Spleen (tissue), 11 donors: ENCODE results near the gene KIF3C. TPM values are rescaled to one million over a fixed set of nuclear protein-coding genes. Genes with fewer than 3 reads are reported as not detected.
"Not testable (repeated sequence)": the region's sequence is repeated elsewhere in the genome, so short reads cannot be mapped to it uniquely, and the experiment has no call there.

ENCODE experiments used
- DNase-seq: peaks from one replicate; pipeline ENCODE4 v3.0.0-alpha.2; 2020
- H3K27ac ChIP-seq, 8 donors: fragments of 200-600 bp; sonication (generic) in 7 of 8; 1 replicate in 4 of 8; 2 replicates in 4 of 8; pipeline versions ENCODE4 v1.5.0 to v1.8.0; 2016 to 2021; ENCODE audit warnings: inconsistent platforms in 4 of 8, mild to moderate bottlenecking in 4 of 8, moderate library complexity in 1 of 8
- H3K27me3 ChIP-seq, 7 donors: fragments of 200-600 bp; sonication (generic) in 6 of 7; replicated peaks in 1 of 7; 1 replicate in 4 of 7; 2 replicates in 3 of 7; pipeline versions ENCODE4 v1.5.0 to v1.8.0; 2016 to 2021; ENCODE audit warnings: inconsistent platforms in 3 of 7, mild to moderate bottlenecking in 1 of 7
- H3K36me3 ChIP-seq, 6 donors: fragments of 200-600 bp; sonication (generic) in 5 of 6; 1 replicate in 4 of 6; 2 replicates in 2 of 6; pipeline versions ENCODE4 v1.5.0 to v1.8.0; 2016 to 2021; ENCODE audit warnings: inconsistent platforms in 2 of 6
- H3K4me1 ChIP-seq, 6 donors: fragments of 200-600 bp; sonication (generic) in 5 of 6; 1 replicate in 3 of 6; 2 replicates in 3 of 6; pipeline versions ENCODE4 v1.5.0 to v1.8.0; 2016 to 2021; ENCODE audit warnings: inconsistent platforms in 3 of 6
- H3K4me3 ChIP-seq, 8 donors: fragments of 200-600 bp; sonication (generic) in 7 of 8; 1 replicate in 4 of 8; 2 replicates in 4 of 8; pipeline versions ENCODE4 v1.5.0 to v1.8.0; 2016 to 2021; ENCODE audit warnings: inconsistent platforms in 4 of 8, mild to moderate bottlenecking in 4 of 8, moderate library complexity in 2 of 8
- H3K9me3 ChIP-seq, 8 donors: fragments of 200-600 bp; sonication (generic) in 7 of 8; 1 replicate in 4 of 8; 2 replicates in 4 of 8; pipeline versions ENCODE4 v1.5.0 to v1.8.0; 2016 to 2021; ENCODE audit warnings: inconsistent platforms in 4 of 8
- CTCF ChIP-seq, 11 experiments: fragments of 200-600 bp in 7 of 11; fragments of 450-650 bp in 4 of 11; sonication (generic) in 4 of 11; IDR thresholded peaks in 8 of 11; conservative IDR thresholded peaks in 3 of 11; 1 replicate in 7 of 11; 2 replicates in 4 of 11; pipeline versions ENCODE4 v1.4.0 to v1.8.0; 2016 to 2021; ENCODE audit warnings: antibody characterized with exemption in 11 of 11, inconsistent platforms in 4 of 11, mild to moderate bottlenecking in 1 of 11
- POLR2A ChIP-seq, 3 donors: fragments of 450-650 bp; IDR thresholded peaks; one replicate each; pipeline ENCODE4 v1.5.1; 2017; ENCODE audit warnings: antibody characterized with exemption in 3 of 3, mild to moderate bottlenecking in 1 of 3
- POLR2AphosphoS5 ChIP-seq, 3 donors: sonication (generic); formaldehyde crosslinking; IDR thresholded peaks; one replicate each; pipeline ENCODE4 v1.5.1; 2017; ENCODE audit warnings: antibody characterized with exemption in 3 of 3
- WGBS, 5 donors: extraction: QIAGEN DNeasy Blood & Tissue Kit in 3 of 5; methylation state at CpG; one replicate each; pipeline versions ENCODE4 v1.1.5 to v1.1.7; 2013 to 2018; 5-methylcytosine and 5-hydroxymethylcytosine counted together
- intact Hi-C: fragments of 100-400 bp; cut with DNase I; formaldehyde crosslinking; loops from one replicate; pipeline ENCODE4 v1.15.0; 2023; ENCODE audit warnings: low total_unique reads
- polyA plus RNA-seq, 3 donors: library from polyadenylated mRNA; stranded (reverse); fragments of 200-250 nt; gene quantifications; one replicate each; pipeline ENCODE4 v1.2.1, GENCODE V29; 2013
- total RNA-seq, 7 donors: library from RNA; depleted of rRNA in 3 of 7; stranded (reverse); fragments of >200 nt in 3 of 7; fragmentation: NEBNext Ultra II Directional in 4 of 7; extraction: Animal tissue kit (Norgen Biotek cat#: 25700) in 4 of 7; gene quantifications; one replicate each; pipeline versions ENCODE4 v1.1.0 to v1.2.1, GENCODE V29; 2016 to 2021
- donor health status: healthy with polysubstance abuse.
- donor health status: DM: no; HTN: no; CAD: no; lungs with moderate emphysema.
- donor health status: DM: no; HTN: no; CAD: no.
- donor health status: Bipolar disorder and iron deficiency.
- donor health status: healthy.
- donor health status: DM: no; HTN: no; CAD: no.
- donor health status: DM: yes; HTN: yes; CAD: no.

The KIF3C gene
- total and polyA plus RNA-seq, 10 donors = 0.33 to 6.5 (median 3.8) TPM

GRCh38 chr2:25920336-25920735 lies 62.0 kb downstream of the KIF3C start:
- intact Hi-C loops = no loop called here
- DNase-seq = no peak
- no peak overlapping the region for H3K4me3 ChIP-seq
- TF ChIP-seq POLR2AphosphoS5 (IDR thresholded peaks at IDR 0.05) (no peak), POLR2A (IDR thresholded peaks at IDR 0.05) (no peak), CTCF (IDR thresholded peaks at IDR 0.05 in 8 of 11, conservative IDR thresholded peaks at IDR 0.05 in 3 of 11) (no peak)
- 75 to 94% (median 83%) methylated on average over 5 of the region's 5 CpGs for WGBS, 5 donors
- H3K27ac ChIP-seq = no peak overlapping the region
- H3K4me1 ChIP-seq = peaks cover 0 to 7% (median 0%) of the 10 kb centered on the region in 6 donors
- H3K27me3 ChIP-seq = peaks cover 0 to 10% (median 0%) of the 10 kb centered on the region in 7 donors
- H3K36me3 ChIP-seq = no peaks in the 10 kb centered on the region
- H3K9me3 ChIP-seq = no peaks in the 10 kb centered on the region

GRCh38 chr2:25917832-25918231 lies 64.5 kb downstream of the KIF3C start:
- DNase-seq = no peak
- H3K4me3 ChIP-seq = no peak overlapping the region

GRCh38 chr2:25917411-25917810 lies 64.9 kb downstream of the KIF3C start:
- H3K27ac ChIP-seq, DNase-seq, intact Hi-C loops, H3K9me3 ChIP-seq, H3K4me3 ChIP-seq, H3K4me1 ChIP-seq, H3K36me3 ChIP-seq: not testable (repeated sequence)
- H3K27me3 ChIP-seq = peaks cover 0 to 11% (median 0%) of the 10 kb centered on the region in 7 donors
- 74 to 88% (median 82%) methylated on average over 7 of the region's 7 CpGs for WGBS, 5 donors

More at GRCh38 chr2:25917832-25918231, 64.5 kb downstream of the KIF3C start:
- TF ChIP-seq POLR2AphosphoS5 (IDR thresholded peaks at IDR 0.05) = no peak
- no peak for TF ChIP-seq CTCF (IDR thresholded peaks at IDR 0.05 in 8 of 11, conservative IDR thresholded peaks at IDR 0.05 in 3 of 11)
- TF ChIP-seq POLR2A (IDR thresholded peaks at IDR 0.05) = no peak
- Histone ChIP-seq H3K4me1 (peaks cover 0 to 7% (median 0%) of the 10 kb centered on the region in 6 donors), H3K36me3 (no peaks in the 10 kb centered on the region), H3K27me3 (peaks cover 0 to 11% (median 0%) of the 10 kb centered on the region in 7 donors), H3K27ac (no peak overlapping the region), H3K9me3 (no peaks in the 10 kb centered on the region)
- WGBS, 5 donors = 80 to 99% (median 82%) methylated on average over 2 to 3 of the region's 3 CpGs
- intact Hi-C loops = no loop called here

- H3K36me3 ChIP-seq, H3K9me3 ChIP-seq, intact Hi-C loops, DNase-seq, H3K4me1 ChIP-seq: not testable (repeated sequence)
- peak overlapping the region in 2 of 8 donors; percentile 14 to 48 for H3K4me3 ChIP-seq
- peak in 1 of 3 donors; percentile 16 for TF ChIP-seq POLR2AphosphoS5 (IDR thresholded peaks at IDR 0.05)
- 19 to 61% (median 30%) methylated on average over 16 of the region's 16 CpGs for WGBS, 5 donors
- peaks cover 0 to 11% (median 0%) of the 10 kb centered on the region in 7 donors for H3K27me3 ChIP-seq
- H3K27ac ChIP-seq = peak overlapping the region in 2 of 8 donors; percentile 9 to 51
Measured at GRCh38 chr2:25915944-25916772, 66.1 kb downstream of the KIF3C start.

- WGBS, 5 donors = 93 to 100% (median 98%) methylated on average over 5 to 33 of the region's 33 CpGs
- H3K9me3 ChIP-seq, H3K27ac ChIP-seq, H3K4me1 ChIP-seq, intact Hi-C loops, H3K36me3 ChIP-seq, H3K4me3 ChIP-seq, DNase-seq: not testable (repeated sequence)
- H3K27me3 ChIP-seq = peaks cover 0 to 11% (median 0%) of the 10 kb centered on the region in 7 donors
Measured at GRCh38 chr2:25915411-25915810, 66.9 kb downstream of the KIF3C start.

GRCh38 chr2:25913696-25913973 lies 68.7 kb downstream of the KIF3C start:
- H3K27ac ChIP-seq, H3K4me1 ChIP-seq, H3K36me3 ChIP-seq, intact Hi-C loops, H3K4me3 ChIP-seq, H3K9me3 ChIP-seq, DNase-seq: not testable (repeated sequence)
- WGBS, 5 donors = 90 to 94% (median 92%) methylated on average over 9 of the region's 9 CpGs
- peaks cover 0 to 11% (median 0%) of the 10 kb centered on the region in 7 donors for H3K27me3 ChIP-seq
